HCT116 (cell line): Measurements from ENCODE around the gene PPHLN1. TPM values are rescaled to one million over a fixed set of nuclear protein-coding genes. Genes with fewer than 3 reads are reported as not detected.

ENCODE experiments used
- ATAC-seq: fragments of 200-7000 bp; cut with Tn5 transposase; 2 replicates; pipeline ENCODE4 v1.9.1; 2020; ENCODE audit warnings: mild to moderate bottlenecking, moderate library complexity
- BruUV-seq: library from RNA; stranded (reverse); fragments of 400-500 nt; replicated peaks from 2 replicates; lab custom pipeline; 2021; lab: Mats Ljungman, UMichigan
- CTCF ChIA-PET: fragments of 300-600 bp; sonication (Branson Sonifier 250); formaldehyde crosslinking; loops from one replicate; lab custom pipeline; 2021; ENCODE audit warnings: antibody characterized with exemption; lab: Charles Lee
- POLR2A ChIA-PET: fragments of 300-600, 350-600 bp; sonication (Branson Sonifier 250); formaldehyde crosslinking; loops from one replicate; lab custom pipeline; 2021; ENCODE audit warnings: antibody characterized with exemption; lab: Charles Lee
- RAD21 ChIA-PET, 2 experiments: fragments of 300-600 bp; sonication (Branson Sonifier 250); formaldehyde crosslinking; loops; one replicate each; lab custom pipeline; 2023; ENCODE audit warnings: low total read pairs in 2 of 2; ENCODE audit not compliant: uncharacterized antibody in 2 of 2, unreplicated experiment in 2 of 2, low non-redundant PET in 1 of 2; lab: Charles Lee
- DNase-seq: peaks from one replicate; pipeline ENCODE4 v3.0.0-alpha.2; 2010; ENCODE audit warnings: low read depth, low spot score
- H2AFZ ChIP-seq: fragments of 200-600 bp; shearing (Covaris generic), sonication (generic); 2 replicates; pipeline ENCODE4 v1.6.1; 2017; ENCODE audit warnings: low read depth, mixed run types, mixed read lengths, antibody characterized with exemption, low read length; ENCODE audit not compliant: poor library complexity, severe bottlenecking
- H3K27ac ChIP-seq: 2 replicates; pipeline ENCODE4 v1.5.1; 2012; ENCODE audit warnings: low read depth, low read length
- H3K27me3 ChIP-seq: fragments of 200-600 bp; sonication (generic); 2 replicates; pipeline ENCODE4 v1.6.1; 2016; ENCODE audit warnings: mixed run types, low read length, mixed read lengths; ENCODE audit not compliant: insufficient read depth
- H3K36me3 ChIP-seq, 2 experiments: fragments of 200-500 bp in 1 of 2; fragments of 200-600 bp in 1 of 2; sonication (Bioruptor generic) in 1 of 2; sonication (generic) in 1 of 2; 2 replicates each; pipeline versions ENCODE4 v1.5.1 to v1.6.1; 2014 to 2016; ENCODE audit warnings: low read length in 2 of 2, inconsistent platforms in 1 of 2, mixed read lengths in 1 of 2, mixed run types in 1 of 2; ENCODE audit not compliant: insufficient read depth in 2 of 2, control insufficient read depth in 1 of 2
- H3K4me1 ChIP-seq, 2 experiments: fragments of 200-600 bp in 1 of 2; sonication (generic) in 1 of 2; 2 replicates each; pipeline versions ENCODE4 v1.5.1 to v1.6.1; 2012 to 2017; ENCODE audit warnings: low read length in 2 of 2, inconsistent platforms in 1 of 2, mild to moderate bottlenecking in 1 of 2, mixed read lengths in 1 of 2, mixed run types in 1 of 2, moderate library complexity in 1 of 2; ENCODE audit not compliant: insufficient read depth in 2 of 2, control insufficient read depth in 1 of 2
- H3K4me2 ChIP-seq: fragments of 200-600 bp; sonication (generic); 2 replicates; pipeline ENCODE4 v1.6.1; 2017; ENCODE audit warnings: mixed run types, low read length, mixed read lengths
- H3K4me3 ChIP-seq, 2 experiments: fragments of 200-600 bp in 1 of 2; sonication (generic) in 1 of 2; replicated peaks in 1 of 2; 2 replicates each; pipeline ENCODE4 v1.5.1; 2011 to 2016; ENCODE audit warnings: low read length in 2 of 2, control low read depth in 1 of 2, low read depth in 1 of 2, mild to moderate bottlenecking in 1 of 2, mixed read lengths in 1 of 2, mixed run types in 1 of 2
- H3K79me2 ChIP-seq: fragments of 200-600 bp; sonication (generic); 2 replicates; pipeline ENCODE4 v1.6.1; 2017; ENCODE audit warnings: mild to moderate bottlenecking, mixed run types, low read length, moderate library complexity, mixed read lengths; ENCODE audit not compliant: insufficient read depth
- H3K9ac ChIP-seq: fragments of 200-600 bp; sonication (generic); 2 replicates; pipeline ENCODE4 v1.6.1; 2016; ENCODE audit warnings: low read length, mixed read lengths
- H3K9me2 ChIP-seq: fragments of 200-600 bp; sonication (generic), shearing (Covaris generic); 2 replicates; pipeline ENCODE4 v1.6.1; 2017; ENCODE audit warnings: mixed run types, mild to moderate bottlenecking, moderate library complexity; ENCODE audit not compliant: insufficient read depth
- H3K9me3 ChIP-seq, 2 experiments: fragments of 200-500 bp in 1 of 2; fragments of 200-600 bp in 1 of 2; sonication (Bioruptor generic) in 1 of 2; sonication (generic) in 1 of 2; 2 replicates each; pipeline ENCODE4 v1.6.1; 2014 to 2017; ENCODE audit warnings: low read length in 2 of 2, mixed read lengths in 2 of 2, inconsistent platforms in 1 of 2, low read depth in 1 of 2, mild to moderate bottlenecking in 1 of 2, mixed run types in 1 of 2, moderate library complexity in 1 of 2; ENCODE audit not compliant: control insufficient read depth in 1 of 2, insufficient read depth in 1 of 2
- H4K20me1 ChIP-seq: fragments of 200-600 bp; sonication (generic), shearing (Covaris generic); 2 replicates; pipeline ENCODE4 v1.6.1; 2017; ENCODE audit warnings: mixed run types, mild to moderate bottlenecking, moderate library complexity; ENCODE audit not compliant: insufficient read depth
- ATF3 ChIP-seq: IDR thresholded peaks from 2 replicates; pipeline ENCODE4 v1.6.1; 2012
- CTCF ChIP-seq, 3 experiments: fragments of 200-600 bp in 1 of 3; sonication (generic) in 1 of 3; IDR thresholded peaks in 2 of 3; conservative IDR thresholded peaks in 1 of 3; 2 replicates each; pipeline ENCODE4 v1.5.1; 2012 to 2017; ENCODE audit warnings: low read depth in 2 of 3, low read length in 2 of 3, antibody characterized with exemption in 1 of 3, borderline replicate concordance in 1 of 3, control low read depth in 1 of 3, mild to moderate bottlenecking in 1 of 3, mixed read lengths in 1 of 3, mixed run types in 1 of 3, moderate library complexity in 1 of 3; ENCODE audit not compliant: insufficient read depth in 1 of 3
- EGR1 ChIP-seq: IDR thresholded peaks from 2 replicates; pipeline ENCODE4 v1.6.1; 2012; ENCODE audit warnings: low read depth
- ELF1 ChIP-seq: IDR thresholded peaks from 2 replicates; pipeline ENCODE4 v1.6.1; 2012; ENCODE audit warnings: low read depth, borderline replicate concordance
- EZH2 ChIP-seq: fragments of 200-600 bp; sonication (generic); IDR thresholded peaks from 2 replicates; pipeline ENCODE4 v1.6.1; 2017; ENCODE audit warnings: antibody characterized with exemption, mixed run types
- FOSL1 ChIP-seq: IDR thresholded peaks from 2 replicates; pipeline ENCODE4 v1.6.1; 2012; ENCODE audit warnings: low read depth
- SIN3A ChIP-seq: IDR thresholded peaks from 2 replicates; pipeline ENCODE4 v1.6.1; 2012; ENCODE audit warnings: low read depth
- TCF7L2 ChIP-seq: IDR thresholded peaks from 2 replicates; pipeline ENCODE4 v1.7.0; 2011; ENCODE audit warnings: borderline replicate concordance, inconsistent platforms; ENCODE audit not compliant: insufficient read depth, insufficient read length; ENCODE audit errors: extremely low read depth
- intact Hi-C: fragments of 100-400 bp; cut with micrococcal nuclease; formaldehyde crosslinking; loops from 2 replicates; pipeline ENCODE4 v1.10.0; 2022
- total RNA-seq: library from RNA; stranded (reverse); gene quantifications from one replicate; pipeline ENCODE4 v1.2.1, GENCODE V29; 2021; ENCODE audit not compliant: unreplicated experiment
- TF ChIP-seq, protein P1 (sequence below): IDR thresholded peaks from 2 replicates; pipeline ENCODE4 v1.6.1; 2012

PPHLN1 gene
- total RNA-seq, 1 experiment from 2014 or later = 57.4 TPM

DNA sequence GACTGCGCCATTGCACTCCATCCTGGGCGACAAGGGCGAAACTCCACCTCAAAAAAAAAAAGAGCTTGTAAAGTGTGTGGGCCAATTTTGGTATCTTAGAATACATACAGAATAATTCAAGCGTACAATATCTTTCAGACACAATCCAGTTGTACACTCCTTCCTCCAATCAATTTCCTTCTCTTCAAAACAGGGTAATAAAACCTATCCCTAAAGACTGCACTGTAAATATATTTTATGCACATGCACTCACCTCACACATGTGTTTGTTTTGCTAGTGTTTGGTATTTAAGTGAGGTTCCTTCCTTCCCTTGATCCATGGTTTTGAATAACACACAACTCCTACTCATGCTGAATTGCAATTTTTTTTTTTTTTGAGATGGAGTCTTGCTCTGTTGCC lies 137.7 kb downstream of the PPHLN1 start:
- Histone ChIP-seq H4K20me1 (no peaks in the 10 kb centered on the region), H3K9ac (no peak overlapping the region), H3K4me3 (no peak overlapping the region), H3K27me3 (no peaks in the 10 kb centered on the region), H3K79me2 (no peaks in the 10 kb centered on the region), H3K4me1 (no peaks in the 10 kb centered on the region), H3K27ac (no peak overlapping the region), H2AFZ (no peak overlapping the region), H3K4me2 (no peak overlapping the region), H3K9me3 (no peaks in the 10 kb centered on the region), H3K36me3 (no peaks in the 10 kb centered on the region), H3K9me2 (no peaks in the 10 kb centered on the region)
- CTCF ChIA-PET = no interaction called here
- no peak for DNase-seq
- no peak for TF ChIP-seq EZH2
- TF ChIP-seq ATF3 = no peak
- TF ChIP-seq TCF7L2 = no peak
- no peak for TF ChIP-seq FOSL1
- TF ChIP-seq, protein P1, sequence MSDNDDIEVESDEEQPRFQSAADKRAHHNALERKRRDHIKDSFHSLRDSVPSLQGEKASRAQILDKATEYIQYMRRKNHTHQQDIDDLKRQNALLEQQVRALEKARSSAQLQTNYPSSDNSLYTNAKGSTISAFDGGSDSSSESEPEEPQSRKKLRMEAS = no peak
- TF ChIP-seq ELF1 = no peak
- no peak for TF ChIP-seq SIN3A
- no peak for TF ChIP-seq CTCF (IDR thresholded peaks at IDR 0.05 in 2 of 3, conservative IDR thresholded peaks at IDR 0.05 in 1 of 3; ENCODE audit: borderline replicate concordance in 1 of 3, insufficient read depth in 1 of 3, low read depth in 2 of 3, low read length in 2 of 3)
- TF ChIP-seq EGR1 = no peak
- ATAC-seq = no peak
- intact Hi-C loops = no loop called here
- RAD21 ChIA-PET = no interaction called here
- no TSS peak for BruUV-seq
- POLR2A ChIA-PET = no interaction called here
